Stomach (tissue), 4 donors: Measurements from ENCODE around the gene DLGAP1.

Experiments
- EP300 ChIP-seq: sonication (generic); formaldehyde crosslinking; IDR thresholded peaks from one replicate; pipeline ENCODE4 v1.6.1; 2017; ENCODE audit warnings: antibody characterized with exemption
- TF ChIP-seq, protein P1 (sequence below), 7 experiments: fragments of 450-650 bp in 4 of 7; fragments of 200-600 bp in 3 of 7; sonication (generic) in 3 of 7; IDR thresholded peaks; one replicate each; pipeline ENCODE4 v1.5.1; 2016 to 2019; ENCODE audit warnings: antibody characterized with exemption in 7 of 7, control low read depth in 2 of 7, mild to moderate bottlenecking in 1 of 7

DNA sequence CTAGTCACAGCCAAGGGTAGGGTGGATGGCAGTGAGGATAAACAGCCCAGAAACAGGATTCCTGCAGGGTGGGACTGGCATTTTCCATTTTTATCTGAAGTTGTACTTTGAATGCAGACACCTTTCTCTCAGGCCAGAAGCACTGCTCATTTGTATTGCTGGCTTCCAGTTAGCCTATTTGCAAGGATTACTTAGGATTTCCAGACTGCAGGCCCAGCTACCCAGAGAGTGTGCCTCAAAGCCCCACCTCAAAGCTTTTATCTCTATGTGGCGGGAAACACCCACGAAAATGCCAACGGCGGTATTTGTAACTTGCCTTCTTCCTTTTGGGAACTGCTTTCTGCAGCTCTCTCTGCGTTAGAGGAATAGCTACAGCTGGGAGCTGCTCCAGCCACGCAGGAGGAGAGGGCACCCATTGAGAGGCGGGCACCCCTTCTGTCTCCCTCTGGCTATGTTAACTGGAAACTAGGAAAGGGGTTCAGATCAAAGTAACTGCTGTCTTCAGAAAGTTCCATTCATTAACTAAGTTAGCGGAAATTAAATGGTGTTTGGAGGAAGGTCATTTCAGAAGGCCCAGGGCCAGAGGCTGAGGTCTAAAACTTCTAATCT lies 860.2 kb downstream of the DLGAP1 start:
- no peak for TF ChIP-seq EP300
- TF ChIP-seq, protein P1, sequence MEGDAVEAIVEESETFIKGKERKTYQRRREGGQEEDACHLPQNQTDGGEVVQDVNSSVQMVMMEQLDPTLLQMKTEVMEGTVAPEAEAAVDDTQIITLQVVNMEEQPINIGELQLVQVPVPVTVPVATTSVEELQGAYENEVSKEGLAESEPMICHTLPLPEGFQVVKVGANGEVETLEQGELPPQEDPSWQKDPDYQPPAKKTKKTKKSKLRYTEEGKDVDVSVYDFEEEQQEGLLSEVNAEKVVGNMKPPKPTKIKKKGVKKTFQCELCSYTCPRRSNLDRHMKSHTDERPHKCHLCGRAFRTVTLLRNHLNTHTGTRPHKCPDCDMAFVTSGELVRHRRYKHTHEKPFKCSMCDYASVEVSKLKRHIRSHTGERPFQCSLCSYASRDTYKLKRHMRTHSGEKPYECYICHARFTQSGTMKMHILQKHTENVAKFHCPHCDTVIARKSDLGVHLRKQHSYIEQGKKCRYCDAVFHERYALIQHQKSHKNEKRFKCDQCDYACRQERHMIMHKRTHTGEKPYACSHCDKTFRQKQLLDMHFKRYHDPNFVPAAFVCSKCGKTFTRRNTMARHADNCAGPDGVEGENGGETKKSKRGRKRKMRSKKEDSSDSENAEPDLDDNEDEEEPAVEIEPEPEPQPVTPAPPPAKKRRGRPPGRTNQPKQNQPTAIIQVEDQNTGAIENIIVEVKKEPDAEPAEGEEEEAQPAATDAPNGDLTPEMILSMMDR (IDR thresholded peaks at IDR 0.05): no peak
